ENCODE results near the gene GYS1.
"Not testable (repeated sequence)": the region's sequence is repeated elsewhere in the genome, so short reads cannot be mapped to it uniquely, and the experiment has no call there.

The GYS1 gene

DNA sequence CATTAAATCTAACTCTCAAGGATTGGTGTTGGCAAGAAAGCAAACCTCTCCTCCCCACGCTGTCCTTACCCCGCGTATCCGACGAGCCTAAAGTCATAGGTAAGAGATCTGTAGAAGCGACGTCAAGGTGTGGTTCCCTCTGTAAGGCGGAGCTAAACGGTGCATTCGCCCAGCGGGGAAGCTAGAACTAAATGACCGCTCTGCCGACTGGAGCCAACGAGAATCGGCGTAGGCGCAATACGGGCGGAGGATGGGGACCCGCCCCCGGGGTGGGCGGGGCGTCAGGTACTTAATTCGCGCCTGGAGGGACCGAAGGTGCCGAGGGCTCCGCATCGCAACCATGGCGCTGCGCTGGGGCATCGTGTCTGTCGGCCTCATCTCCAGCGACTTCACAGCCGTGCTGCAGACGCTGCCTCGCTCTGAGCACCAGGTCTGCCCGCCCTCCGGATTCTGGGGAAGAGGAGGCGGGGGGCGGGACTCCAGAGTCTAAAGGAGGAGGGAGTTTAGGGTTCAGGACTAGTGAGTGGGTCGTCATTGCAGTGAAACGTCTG lies 59.7 kb downstream of the GYS1 start, which contains the start of gene DHDH:
DHDH (plus strand) TSS at position 318 of the 551 bp plus-strand sequence; CDS start at position 341, 23 bp downstream.
- peak; percentile 94 for DNase-seq

DNA sequence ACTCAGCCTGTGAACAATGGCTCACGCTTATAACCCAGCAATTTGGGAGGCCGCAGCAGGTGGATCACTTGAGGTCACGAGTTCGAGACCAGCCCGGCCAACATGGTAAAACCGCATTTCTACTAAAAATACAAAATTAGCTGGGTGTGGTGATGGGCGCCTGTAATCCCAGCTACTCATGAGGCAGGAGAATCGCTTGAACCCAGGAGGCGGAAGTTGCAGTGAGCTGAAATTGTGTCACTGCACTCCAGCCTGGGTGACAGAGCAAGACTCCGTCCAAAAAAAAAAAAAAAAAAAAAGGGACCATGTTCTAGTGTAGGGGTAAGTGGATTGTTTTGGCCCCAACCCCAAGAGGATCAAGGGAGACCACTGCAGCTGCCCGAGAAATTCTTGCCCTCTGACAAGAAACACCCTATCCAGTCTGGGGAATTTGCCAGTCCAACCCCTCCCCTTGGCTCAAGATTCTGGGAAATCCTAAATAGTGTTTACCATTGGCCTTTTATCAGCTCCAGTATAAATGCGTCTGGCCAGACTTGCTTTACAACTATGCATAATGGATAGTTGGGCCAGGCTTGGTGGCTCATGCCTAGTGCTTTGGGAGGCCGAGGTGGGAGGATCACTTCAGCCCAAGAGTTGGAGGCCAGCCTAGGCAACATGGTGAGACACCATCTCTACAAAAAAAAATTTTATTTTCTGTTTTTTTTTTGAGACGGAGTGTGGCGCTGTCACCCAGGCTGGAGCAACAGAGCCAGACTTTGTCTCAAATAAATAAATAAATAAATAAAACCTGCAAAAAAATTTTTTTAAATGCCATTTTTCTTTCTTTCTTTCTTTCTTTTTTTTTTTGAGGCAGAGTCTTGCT lies 64.7 kb downstream of the GYS1 start:
- no peak for DNase-seq

DNA sequence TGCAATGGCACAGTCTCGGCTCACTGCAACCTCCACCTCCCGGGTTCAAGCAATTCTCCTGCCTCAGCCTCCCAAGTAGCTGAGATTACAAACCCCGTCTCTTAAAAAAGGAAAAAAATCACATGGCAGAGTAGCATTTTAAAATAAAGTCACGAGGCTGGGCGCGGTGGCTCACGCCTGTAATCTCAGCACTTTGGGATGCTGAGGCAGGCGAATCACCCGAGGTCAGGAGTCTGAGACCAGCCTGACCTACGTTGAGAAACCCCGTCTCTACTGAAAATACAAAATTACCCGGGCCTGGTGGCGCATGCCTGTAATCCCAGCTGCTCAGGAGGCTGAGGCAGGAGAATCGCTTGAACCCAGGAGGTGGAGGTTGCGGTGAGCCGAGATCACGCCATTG lies 65.4 kb downstream of the GYS1 start:
- DNase-seq = not testable (repeated sequence)

DNA sequence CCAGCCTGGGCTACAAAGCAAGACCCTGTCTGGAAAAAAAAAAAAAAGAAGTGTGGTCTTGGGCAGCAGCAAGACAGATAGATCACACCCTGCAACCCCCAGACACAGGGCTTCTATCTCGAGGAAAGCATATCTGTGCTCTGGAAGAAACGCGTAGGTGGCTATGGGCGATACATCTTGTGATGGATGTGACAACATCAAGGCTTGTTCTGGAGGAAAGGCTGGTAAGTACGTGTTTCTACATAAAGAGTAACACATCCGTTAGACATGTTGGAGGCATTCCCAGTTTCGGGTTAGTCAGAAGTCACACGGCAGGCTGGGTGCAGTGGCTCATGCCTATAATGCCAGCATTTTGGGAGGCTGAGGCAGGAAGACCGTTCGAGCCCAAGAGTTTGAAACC lies 66.2 kb downstream of the GYS1 start:
- no peak for DNase-seq

DNA sequence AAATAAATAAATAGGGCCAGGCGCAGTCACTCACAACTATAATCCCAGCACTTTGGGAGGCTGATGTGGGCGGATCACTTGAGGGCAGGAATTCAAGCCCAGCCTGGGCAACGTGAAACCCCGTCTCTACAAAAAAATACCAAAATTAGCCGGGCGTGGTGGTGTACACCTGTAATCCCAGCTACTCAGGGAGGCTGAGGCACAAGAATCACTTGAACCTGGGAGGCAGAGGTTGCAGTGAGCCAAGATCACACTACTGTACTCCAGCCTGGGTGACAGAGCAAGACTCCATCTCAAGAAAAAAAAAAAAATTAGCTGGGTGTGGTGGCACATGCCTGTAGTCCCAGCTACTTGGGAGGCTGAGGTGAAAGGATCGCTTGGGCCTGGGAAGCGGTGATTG lies 67.2 kb downstream of the GYS1 start:
- not testable (repeated sequence) for DNase-seq

DNA sequence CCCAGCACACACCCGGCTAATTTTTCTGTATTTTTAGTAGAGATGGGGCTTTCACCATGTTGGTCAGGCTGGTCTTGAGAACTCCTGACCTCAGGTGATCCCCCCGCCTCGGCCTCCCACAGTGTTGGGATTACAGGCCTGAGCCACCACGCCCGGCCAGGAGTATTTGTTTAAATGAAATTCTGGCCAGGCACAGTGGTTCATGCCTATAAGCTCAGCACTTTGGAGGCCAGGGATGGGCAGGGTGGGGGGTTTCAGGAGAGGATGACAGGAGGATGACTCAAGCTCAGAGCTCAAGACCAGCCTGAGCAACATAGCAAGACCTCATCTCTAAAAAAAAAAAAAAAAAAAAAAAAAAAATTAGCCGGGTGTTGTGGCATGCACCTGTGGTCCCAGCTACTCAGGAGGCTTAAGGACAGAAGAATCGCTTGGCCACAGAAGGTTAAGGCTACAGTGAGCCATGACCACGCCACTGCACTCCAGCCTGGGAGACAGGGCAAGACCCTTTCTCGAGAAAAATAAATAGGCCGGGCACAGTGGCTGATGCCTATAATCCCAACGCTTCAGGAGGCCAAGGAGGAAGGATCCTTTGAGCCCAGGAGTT lies 67.8 kb downstream of the GYS1 start:
- DNase-seq = no peak

DNA sequence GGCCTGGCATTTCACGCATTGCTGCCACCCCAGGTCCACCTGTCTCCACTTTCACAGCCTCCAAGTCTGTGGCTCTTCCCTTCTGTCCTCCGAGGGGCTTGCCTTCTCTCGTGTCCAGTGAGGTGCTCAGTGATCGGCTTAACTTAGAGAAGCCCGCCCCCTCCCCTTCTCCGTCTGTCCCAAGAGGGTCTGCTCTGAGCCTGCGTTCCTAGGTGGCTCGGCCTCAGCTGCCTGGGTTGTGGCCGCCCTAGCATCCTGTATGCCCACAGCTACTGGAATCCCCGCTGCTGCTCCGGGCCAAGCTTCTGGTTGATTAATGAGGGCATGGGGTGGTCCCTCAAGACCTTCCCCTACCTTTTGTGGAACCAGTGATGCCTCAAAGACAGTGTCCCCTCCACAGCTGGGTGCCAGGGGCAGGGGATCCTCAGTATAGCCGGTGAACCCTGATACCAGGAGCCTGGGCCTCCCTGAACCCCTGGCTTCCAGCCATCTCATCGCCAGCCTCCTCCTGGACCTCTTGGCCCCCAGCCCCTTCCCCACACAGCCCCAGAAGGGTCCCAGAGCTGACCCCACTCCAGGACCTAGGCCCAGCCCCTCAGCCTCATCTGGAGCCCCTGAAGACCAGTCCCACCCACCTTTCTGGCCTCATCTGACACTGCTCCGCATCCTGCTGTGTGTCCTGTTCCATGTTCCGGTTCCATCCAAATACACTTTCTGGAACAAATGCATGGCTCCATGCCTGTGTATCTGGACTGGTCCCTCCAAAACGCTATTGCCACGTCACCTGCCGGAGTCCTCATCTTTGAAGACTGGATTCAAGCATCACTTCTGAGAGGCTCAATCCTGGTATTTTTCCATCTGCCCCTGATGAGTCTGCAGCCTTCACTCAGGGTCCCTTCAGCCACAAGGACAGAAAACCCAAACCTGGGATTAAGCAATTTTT lies 70.3 kb downstream of the GYS1 start:
- no peak for DNase-seq

DNA sequence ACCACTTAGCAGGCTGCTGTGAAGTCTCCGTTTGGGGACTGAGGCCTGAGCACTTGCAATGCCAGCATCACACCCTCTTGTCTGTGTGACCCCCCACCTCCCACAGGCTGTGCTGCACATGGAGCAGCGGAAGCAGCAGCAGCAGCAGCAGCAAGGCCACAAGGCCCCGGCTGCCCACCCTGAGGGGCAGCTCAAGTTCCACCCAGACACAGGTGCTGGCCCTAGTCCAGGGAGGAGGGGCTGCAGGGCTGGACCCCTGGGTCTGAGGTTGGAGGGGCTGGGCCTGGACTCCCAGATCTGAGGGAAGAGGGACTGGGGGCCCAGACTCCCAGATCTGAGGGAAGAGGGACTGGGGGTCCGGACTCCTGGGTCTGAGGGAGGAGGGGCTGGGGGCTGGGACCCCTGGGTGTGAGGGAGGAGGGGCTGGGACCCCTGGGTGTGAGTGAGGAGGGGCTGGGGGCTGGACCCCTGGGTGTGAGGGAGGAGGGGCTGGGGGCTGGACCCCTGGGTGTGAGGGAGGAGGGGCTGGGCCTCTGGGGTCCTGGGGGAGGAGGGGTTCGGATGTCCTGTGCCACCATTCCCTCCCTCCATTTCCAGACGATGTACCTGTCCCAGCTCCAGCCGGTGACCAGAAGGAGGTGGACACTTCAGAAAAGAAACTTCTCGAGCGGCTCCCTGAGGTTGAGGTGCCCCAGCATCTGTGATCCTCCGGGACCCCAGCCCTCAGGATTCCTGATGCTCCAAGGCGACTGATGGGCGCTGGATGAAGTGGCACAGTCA lies 71.2 kb downstream of the GYS1 start:
- DNase-seq = no peak

DNA sequence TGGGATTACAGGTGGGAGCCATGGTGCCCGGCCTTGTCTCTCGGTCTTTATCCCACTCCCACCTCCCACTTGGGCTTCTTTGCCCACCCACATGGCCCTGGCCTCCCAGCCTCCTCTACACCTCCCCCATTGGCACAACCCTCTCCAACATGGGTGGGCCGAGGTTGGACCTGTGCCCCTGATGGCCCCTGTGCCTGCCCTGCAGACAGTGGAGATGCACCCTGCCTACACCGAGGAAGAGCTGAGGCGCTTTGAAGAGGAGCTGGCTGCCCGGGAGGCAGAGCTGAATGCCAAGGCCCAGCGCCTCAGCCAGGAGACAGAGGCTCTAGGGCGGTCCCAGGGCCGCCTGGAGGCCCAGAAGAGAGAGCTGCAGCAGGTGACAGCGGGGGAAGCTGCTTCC lies 72.2 kb downstream of the GYS1 start:
- DNase-seq = no peak

DNA sequence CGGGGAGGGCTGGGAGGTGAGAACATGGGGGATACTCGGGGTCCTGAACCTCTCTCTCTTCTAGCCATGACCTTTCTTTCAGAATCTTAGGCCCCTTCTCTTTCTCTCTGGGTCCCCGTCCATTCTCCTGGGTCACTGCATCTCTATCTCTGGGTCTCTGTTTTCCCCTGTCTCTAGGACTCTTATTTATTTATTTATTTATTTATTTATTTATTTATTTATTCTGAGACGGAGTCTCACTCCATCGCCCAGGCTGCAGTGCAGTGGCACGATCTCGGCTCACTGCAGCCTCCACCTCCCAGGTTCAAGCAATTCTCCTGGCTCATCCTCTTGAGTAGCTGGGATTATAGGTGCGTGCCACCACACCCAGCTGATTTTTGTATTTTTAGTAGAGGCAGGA lies 73.8 kb downstream of the GYS1 start:
- DNase-seq = not testable (repeated sequence)

DNA sequence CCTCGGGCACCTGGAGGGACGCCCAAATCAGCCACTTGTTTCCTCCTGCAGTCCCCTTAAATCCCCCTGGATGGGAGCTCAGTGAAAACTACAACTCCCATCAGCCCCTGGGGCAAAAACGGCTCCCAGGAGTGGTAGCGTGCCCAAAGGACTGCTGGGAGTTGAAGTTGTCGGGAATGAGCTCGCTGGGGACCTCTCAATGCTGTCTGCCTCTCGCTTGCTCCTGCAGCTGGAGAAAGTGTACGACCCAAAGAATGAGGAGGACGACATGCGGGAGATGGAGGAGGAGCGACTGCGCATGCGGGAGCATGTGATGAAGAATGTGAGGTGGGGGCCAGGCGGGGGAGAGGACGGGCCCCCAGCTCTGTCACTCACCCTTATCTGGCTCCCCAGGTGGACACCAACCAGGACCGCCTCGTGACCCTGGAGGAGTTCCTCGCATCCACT lies 74.3 kb downstream of the GYS1 start:
- DNase-seq = peak; percentile 34 to 51

Data from NCI-H1930 (cell line).